GM20431 (cell line): Measurements from ENCODE around the gene CIROP.

Experiments
- in situ Hi-C: fragments of 300-500 bp; cut with MseI, MboI; formaldehyde crosslinking; loops from one replicate; pipeline ENCODE4 v1.15.0; 2020; ENCODE audit warnings: low sequenced_read_pairs; ENCODE audit not compliant: unreplicated experiment

Gene CIROP

GRCh38 chr14:23095196-23096108, 9.3 kb downstream of the CIROP start, which contains the start of gene C14orf119:
C14orf119 (plus strand) TSS chr14:23095505; CDS start chr14:23097659, 2,154 bp downstream.
- in situ Hi-C loops, result no loop called here

- in situ Hi-C loops, result no loop called here
Measured at GRCh38 chr14:23094666-23095195, 10.1 kb downstream of the CIROP start, which contains the start of gene ACIN1. ACIN1 (minus strand) TSS chr14:23095136; CDS start chr14:23095112, 24 bp downstream.

GRCh38 chr14:23093991-23094665, 10.7 kb downstream of the CIROP start:
- in situ Hi-C loops, result no loop called here

- in situ Hi-C loops, result no loop called here
Measured at GRCh38 chr14:23093526-23093925, 11.3 kb downstream of the CIROP start.

DNA sequence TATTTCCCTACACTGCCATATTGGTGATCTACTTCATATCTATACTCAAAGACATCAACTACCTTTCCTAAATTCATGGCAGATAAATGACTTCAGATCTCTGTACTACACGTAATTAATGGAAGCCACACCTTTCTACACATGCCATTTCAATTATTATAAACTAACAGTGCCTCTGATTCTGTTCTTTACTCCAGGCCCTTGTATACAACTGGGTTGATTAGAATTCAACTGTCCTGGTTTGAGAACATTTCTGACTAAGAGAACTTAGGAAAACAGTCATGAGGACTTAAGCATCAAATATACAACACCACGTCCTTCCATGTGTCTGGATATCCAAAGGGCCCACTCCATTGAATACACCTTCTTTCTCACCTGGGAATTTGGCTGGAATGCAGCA, 11.7 kb downstream of the CIROP start:
- in situ Hi-C loops, result no loop called here

DNA sequence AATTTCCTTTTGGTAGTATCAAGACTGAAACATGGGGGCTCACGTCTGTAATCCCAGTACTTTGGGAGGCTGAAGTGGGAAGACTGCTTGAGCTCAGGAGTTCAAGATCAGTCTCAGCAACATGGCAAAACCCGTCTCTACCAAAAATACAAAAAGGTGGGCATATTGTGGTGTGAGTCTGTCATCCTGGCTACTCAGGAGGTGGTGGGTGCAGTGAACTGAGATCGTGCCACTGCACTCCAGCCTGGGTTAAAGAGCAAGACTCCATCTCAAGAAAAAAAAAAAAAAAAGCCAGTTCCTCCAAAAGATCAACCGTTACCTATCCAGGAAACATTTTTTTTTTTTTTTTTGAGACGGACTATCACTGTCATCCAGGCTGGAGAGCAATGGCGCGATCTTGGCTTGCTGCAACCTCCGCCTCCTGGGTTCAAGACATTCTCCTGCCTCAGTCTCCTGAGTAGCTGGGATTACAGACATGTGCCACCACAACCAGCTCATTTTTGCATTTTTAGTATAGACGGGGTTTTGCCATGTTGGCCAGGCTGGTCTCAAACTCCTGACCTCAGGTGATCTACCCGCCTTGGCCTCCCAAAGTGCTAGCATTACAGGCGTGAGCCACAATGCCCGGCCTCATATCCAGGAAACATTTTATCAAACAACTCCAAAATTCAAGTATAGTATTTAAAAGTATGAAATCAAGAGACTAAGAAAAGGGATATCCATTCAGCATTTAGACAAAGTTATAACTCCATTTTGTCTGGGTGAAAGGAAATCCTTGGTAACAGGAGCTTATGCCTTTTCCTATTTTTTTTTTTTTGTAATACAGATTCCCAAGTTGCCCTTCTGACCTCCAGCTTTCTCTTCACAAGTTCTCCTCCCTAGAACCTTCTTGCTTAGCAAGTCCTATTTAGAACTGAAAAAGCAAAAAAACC, 13.2 kb downstream of the CIROP start:
- in situ Hi-C loops, result no loop called here

- in situ Hi-C loops, result no loop called here
Measured at GRCh38 chr14:23090254-23090636, 14.5 kb downstream of the CIROP start.

DNA sequence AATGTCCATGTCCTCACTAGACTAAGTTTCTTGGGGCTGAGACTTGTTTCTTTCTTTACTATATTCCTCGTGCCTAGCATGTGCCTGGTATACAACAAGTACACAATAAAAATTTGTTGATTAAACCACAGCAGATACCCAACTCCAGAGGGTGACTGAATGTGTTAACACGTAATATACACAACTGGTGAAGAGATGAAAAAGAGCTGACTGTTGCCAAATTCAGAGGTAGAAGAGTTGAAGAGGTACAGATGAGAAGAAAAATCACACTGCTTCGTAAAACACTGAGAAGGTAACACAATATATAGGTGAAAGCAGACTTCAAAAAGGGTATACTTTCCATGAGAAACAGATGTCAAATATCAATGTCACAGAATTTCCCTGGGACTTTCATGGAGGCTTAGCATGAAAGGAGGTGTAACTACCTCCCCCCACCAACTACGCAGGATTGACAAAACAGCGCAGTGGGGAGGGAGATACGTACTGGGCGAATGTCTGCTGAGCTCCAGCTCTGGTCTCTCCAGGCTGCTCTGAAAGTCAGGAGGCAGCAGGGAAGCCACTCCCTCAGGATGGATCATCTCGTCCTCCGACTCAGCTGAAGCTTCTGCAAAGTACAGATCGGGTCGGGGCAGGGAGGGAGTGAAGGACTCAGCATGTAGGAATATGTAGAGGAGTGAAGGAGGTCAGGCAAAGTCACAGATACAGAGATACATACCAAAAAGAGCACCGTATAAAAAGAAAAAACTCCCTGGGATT, 15.1 kb downstream of the CIROP start:
- in situ Hi-C loops, result no loop called here

DNA sequence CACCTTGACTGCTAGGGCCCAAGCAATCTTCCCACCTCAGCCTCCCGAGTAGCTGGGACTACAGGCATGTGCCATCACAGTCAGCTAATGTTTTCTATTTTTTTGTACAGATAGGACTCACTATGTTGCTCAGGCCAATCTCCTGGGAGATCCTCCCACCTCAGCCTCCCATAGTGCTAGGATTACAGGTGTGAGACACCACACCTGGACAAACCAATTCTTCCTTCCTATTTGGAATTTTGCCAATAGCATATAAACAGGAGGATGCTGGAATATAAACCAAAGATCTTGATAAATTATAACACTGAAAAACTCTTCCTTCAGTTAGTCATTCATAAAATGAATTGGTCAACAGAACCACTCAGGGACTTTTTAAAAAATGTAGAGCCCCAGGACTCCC, 18.2 kb downstream of the CIROP start:
- in situ Hi-C loops, result no loop called here

DNA sequence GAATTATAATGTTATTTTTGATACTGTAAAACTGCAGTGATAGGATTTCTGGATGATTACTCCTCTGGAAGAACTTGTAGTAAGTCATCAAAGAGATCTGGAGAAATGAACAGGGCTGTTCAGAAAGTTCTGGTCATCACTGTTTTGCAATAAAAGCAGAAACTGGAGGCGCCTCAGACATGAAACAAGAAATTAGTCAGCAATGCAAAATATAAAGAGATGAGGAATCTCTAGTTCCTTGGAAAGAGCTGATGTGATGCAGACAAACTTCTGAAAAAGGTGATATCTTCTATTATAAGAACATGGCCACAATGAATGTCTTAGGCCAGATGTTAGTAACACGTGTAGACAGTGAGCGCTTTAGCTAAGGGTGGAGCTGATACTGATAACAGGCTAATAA, 19.3 kb downstream of the CIROP start:
- in situ Hi-C loops, result no loop called here

DNA sequence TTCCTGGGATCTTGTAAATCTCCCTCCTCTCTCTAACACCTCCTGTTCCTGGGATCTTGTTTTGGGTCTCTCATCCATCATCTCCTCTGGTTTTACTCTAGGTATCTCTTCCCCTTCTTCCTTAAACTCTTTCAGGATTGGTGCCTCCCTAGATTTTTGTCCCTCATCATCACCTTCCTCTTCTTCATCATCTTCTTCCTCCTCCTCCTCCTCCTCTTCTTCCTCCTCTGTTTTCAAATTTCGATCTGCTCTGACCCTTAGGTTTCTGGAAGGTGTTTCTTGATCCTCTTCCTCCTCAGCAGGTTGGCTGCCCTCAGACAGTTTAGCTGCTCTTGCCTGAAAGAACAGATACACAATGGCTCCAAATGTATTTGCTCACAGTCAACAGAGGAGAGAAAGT, 24.3 kb downstream of the CIROP start:
- in situ Hi-C loops, result no loop called here

DNA sequence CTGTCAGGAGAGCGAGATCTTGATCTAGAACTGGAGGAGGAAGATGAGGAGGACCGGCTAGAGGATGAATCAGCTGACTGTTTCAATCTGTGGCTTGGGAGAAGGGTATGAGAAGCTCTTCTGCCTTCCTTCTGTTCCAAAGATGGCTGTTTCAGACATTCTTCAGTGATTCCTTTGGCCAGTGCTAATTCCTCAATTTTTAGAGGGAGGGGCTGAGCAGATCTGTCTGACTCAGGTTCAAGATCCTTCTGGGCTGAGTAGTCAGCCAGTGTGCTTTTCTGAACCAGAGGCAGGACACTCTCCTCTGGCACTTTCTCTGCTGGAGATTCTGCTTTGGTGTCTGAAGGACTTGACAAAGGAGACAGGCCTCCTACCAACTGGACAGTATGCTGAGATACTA, 25.1 kb downstream of the CIROP start:
- in situ Hi-C loops, result no loop called here

DNA sequence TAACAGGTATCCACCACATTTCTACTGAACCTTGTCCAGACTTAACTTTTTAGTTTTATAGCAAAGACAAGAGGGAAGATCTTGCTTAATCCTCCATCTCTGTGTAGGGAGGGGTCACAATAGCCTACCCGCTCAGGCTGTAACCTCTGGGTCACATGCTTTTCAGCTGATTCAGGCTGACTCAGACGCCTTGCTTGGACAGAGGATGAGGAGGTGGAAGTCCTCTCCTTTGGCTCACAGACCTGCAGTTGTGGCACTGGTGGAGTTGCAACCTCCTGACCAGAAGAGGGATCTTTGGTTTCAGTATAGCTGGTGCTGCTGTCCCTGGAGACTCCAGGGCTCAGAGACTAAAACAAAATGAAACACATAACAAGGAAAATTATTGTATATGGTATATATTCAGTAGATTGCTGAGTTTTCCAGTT, 26.1 kb downstream of the CIROP start:
- in situ Hi-C loops, result no loop called here

DNA sequence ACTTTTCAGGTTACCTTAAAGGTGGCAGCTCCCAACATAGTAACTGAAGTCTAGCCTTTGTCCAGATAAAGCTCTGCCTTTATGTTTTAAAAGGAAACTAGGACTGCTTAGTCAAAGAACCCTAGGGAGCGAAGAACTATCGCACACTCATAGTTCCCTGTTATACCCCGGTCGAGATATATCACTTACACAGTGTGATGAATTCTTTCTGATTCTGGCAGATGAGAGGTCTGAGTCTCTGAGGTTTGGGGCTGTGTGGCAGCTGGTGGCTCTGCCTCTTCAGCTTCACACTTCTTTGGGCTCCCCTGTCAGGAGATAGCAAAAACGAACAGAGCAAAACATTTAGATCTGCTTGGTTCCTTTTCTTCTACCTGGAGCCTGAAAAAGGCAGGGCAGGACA, 26.8 kb downstream of the CIROP start:
- in situ Hi-C loops, result no loop called here

- in situ Hi-C loops, result no loop called here
Measured at GRCh38 chr14:23076785-23077408, 27.9 kb downstream of the CIROP start.

DNA sequence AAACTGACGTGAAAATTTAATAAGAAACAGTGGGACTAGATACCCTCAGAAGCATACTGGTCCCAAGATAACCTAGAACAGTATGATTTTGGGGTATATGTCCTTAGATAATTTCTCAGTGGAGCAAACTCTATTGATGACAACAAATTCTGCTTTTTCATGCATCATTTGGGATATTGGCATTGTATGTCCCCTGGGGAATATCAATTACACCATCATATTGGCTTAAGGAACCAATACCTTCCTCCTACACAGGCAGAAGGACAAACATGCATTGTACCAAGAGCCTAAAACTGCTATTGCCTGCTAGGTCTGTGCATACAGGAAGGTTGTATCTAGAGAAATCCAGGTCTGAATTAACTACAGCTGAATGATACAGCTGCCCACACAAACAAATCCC, 29.9 kb downstream of the CIROP start:
- in situ Hi-C loops, result no loop called here

- in situ Hi-C loops, result no loop called here
Measured at GRCh38 chr14:23071921-23072539, 32.8 kb downstream of the CIROP start.

DNA sequence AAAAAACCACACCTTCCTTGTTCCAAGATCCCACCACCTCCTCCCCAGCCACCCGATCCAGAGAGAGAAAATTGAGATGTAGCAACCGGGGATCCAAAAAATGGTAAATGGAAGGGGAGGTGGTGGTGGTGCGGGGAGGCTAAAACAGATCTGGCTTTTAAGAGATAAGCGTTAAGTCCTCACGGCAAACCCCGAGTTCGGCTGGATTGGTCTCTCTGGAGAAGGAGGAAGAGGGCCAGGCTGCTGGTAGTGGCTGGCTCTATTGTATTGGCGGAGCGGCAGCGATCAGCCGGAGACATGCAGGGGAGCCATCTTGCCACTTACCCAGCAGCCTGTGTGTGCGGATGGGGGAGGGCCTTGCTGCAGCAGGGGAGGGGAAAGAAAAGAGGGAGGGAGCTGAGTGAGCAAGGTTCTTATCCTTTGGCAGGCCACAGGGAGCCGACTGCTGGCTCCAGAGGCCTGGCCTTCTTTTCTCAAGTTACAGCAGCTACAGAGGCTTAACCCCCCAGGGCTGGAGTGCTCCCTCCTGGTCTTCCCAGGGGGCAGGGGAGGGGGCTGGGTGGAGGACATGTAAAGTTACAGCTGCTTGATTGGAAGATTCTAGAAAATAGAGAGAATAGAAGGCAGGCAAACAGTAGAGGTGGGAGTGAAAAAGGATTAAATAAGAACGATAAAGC, 33.4 kb downstream of the CIROP start:
- in situ Hi-C loops, result no loop called here
